HepG2 (cell line): ENCODE data around the gene CYSTM1.

ENCODE experiments used
- CHCHD3 ChIP-seq: sonication (generic); formaldehyde crosslinking; IDR thresholded peaks from 2 replicates; pipeline ENCODE4 v1.8.0; 2022; ENCODE audit warnings: mild to moderate bottlenecking, missing genetic modification reagents, moderate library complexity
- CREB1 ChIP-seq, 2 experiments: fragments of 450-650 bp in 1 of 2; IDR thresholded peaks; 2 replicates each; pipeline ENCODE4 v1.6.1; 2016 to 2017; ENCODE audit warnings: control low read depth in 1 of 2, mild to moderate bottlenecking in 1 of 2, missing compliant biosample characterization in 1 of 2, missing genetic modification characterization in 1 of 2
- GTF2F1 ChIP-seq: fragments of 150-350 bp; IDR thresholded peaks from 2 replicates; pipeline ENCODE4 v1.6.1; 2014; ENCODE audit warnings: low read length
- SIN3A ChIP-seq: IDR thresholded peaks from 2 replicates; pipeline ENCODE4 v1.6.1; 2011; ENCODE audit warnings: low read depth, mild to moderate bottlenecking, control low read depth, low read length, borderline replicate concordance
- SUZ12 ChIP-seq: fragments of 150-350 bp; IDR thresholded peaks from 2 replicates; pipeline ENCODE4 v1.6.1; 2014; ENCODE audit warnings: low read depth, low read length
- ZNF317 ChIP-seq: sonication (generic); formaldehyde crosslinking; IDR thresholded peaks from 2 replicates; pipeline ENCODE4 v1.5.0; 2020; ENCODE audit warnings: mild to moderate bottlenecking, missing genetic modification reagents
- ZNF451 ChIP-seq: sonication (generic); formaldehyde crosslinking; IDR thresholded peaks from 2 replicates; pipeline ENCODE4 v1.5.0; 2020; ENCODE audit warnings: mild to moderate bottlenecking, missing genetic modification reagents
- ZNF766 ChIP-seq: sonication (generic); formaldehyde crosslinking; IDR thresholded peaks from 2 replicates; pipeline ENCODE4 v1.5.0; 2020; ENCODE audit warnings: missing genetic modification reagents, borderline replicate concordance

GRCh38 chr5:140207250-140207964 is 32.4 kb downstream of the CYSTM1 start:
- no peak for TF ChIP-seq ZNF317 (CRISPR knock-in tag)
- TF ChIP-seq ZNF766 = no peak
- no peak for TF ChIP-seq ZNF451 (CRISPR knock-in tag)
- no peak for TF ChIP-seq CHCHD3
- no peak for TF ChIP-seq SIN3A
- TF ChIP-seq SUZ12 = no peak
- TF ChIP-seq CREB1 (IDR thresholded peaks at IDR 0.05) = no peak
- TF ChIP-seq CREB1 (CRISPR knock-in tag; IDR thresholded peaks at IDR 0.05) = no peak
- TF ChIP-seq GTF2F1 = no peak
